Motor neuron (in vitro differentiated cells): ENCODE results near the gene TRABD2B. TPM values are rescaled to one million over a fixed set of nuclear protein-coding genes. Genes with fewer than 3 reads are reported as not detected.
A peak's percentile ranks its signal among the peaks of the same experiment; 100 is the strongest.

Source experiments
- ATAC-seq, 8 experiments: fragments of 200-7000 bp; cut with Tn5 transposase; replicated peaks in 6 of 8; 2 replicates each; pipeline ENCODE4 v1.8.0; 2021; ENCODE audit warnings: mild to moderate bottlenecking in 8 of 8, moderate library complexity in 8 of 8
- H3K27ac ChIP-seq, 2 donors: fragments of 250-450 bp; sonication (Bioruptor Pico); 2 replicates each; pipeline ENCODE4 v1.9.0; 2021; ENCODE audit warnings: antibody characterized with exemption in 2 of 2, mild to moderate bottlenecking in 2 of 2, moderate library complexity in 1 of 2
- H3K4me1 ChIP-seq, 2 donors: fragments of 250-450 bp; sonication (Bioruptor Pico); replicated peaks in 1 of 2; 2 replicates each; pipeline ENCODE4 v1.6.1; 2021; ENCODE audit warnings: antibody characterized with exemption in 2 of 2, mild to moderate bottlenecking in 2 of 2, moderate library complexity in 1 of 2
- H3K4me3 ChIP-seq, 5 donors: fragments of 250-450 bp; sonication (Bioruptor Pico); 2 replicates each; pipeline ENCODE4 v1.9.0; 2021; ENCODE audit warnings: antibody characterized with exemption in 5 of 5, mild to moderate bottlenecking in 5 of 5, moderate library complexity in 4 of 5
- WGBS, 10 experiments: fragments of 450-650 bp; shearing (Covaris generic); methylation state at CpG; one replicate each; pipeline ENCODE4 v1.0.0; 2022; 5-methylcytosine and 5-hydroxymethylcytosine counted together
- in situ Hi-C, 9 experiments: fragments of 400-800 bp; cut with MboI; loops; one replicate each; pipeline ENCODE4 v1.15.0; 2021; ENCODE audit warnings: low sequenced_read_pairs in 9 of 9, low pct_unique_long_range_greater_than_20kb in 2 of 9; ENCODE audit not compliant: unreplicated experiment in 9 of 9
- total RNA-seq, 8 experiments: library from RNA; unstranded; fragments of 300-600 nt; gene quantifications; 2 replicates each; pipeline versions ENCODE4 v1.2.3 to v1.2.4, GENCODE V29; 2022

TRABD2B gene
- total RNA-seq, 8 experiments from 2014 or later = 0.11 to 1.1 (median 0.42) TPM

DNA sequence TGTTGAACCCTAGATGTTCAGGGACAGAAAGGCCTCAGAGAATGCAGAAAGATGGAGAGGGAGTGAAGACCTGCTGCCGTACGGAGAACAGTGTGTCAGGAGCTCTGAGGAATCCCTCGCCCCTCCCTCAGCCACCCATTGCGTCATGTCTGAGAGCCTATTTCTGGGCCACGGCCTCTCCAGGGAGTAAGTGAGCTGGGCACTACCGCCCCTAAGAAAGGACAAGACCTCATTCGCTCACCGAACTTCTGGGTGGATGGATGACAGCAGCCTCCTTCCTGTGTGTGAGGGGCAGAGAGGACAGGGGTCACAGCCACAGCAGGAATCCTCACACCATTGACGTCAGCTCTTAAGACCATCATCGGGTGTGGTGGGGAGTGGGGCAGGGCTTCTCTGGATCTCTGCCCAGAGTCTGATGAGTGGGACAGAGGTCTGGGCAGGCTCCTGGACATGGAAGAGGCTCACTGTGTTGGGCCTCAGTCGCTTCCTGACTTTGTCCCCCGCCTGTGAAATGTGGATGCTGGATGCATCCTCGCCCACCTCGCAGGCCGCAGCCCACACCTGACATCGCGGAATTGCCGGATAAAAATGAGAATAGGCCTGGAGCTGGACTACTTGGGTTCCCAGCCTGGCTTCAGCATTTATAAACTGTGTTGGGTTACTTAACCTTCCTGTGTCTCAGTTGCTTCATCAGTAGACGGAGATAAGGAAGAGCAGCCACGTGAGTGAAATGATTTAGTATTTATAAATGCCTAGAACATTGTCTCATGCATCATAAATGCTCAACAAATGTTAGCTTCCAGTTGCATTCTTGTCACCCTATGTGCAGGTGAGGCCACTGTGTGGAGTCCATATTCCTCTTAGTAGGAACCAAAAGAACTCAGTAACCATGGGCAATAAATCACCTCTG lies 238.6 kb downstream of the TRABD2B start:
- peak in 7 of 8 experiments; percentile 6 to 72 (median 37) for ATAC-seq
- Histone ChIP-seq H3K4me3 (no peak overlapping the region), H3K27ac (no peak overlapping the region), H3K4me1 (no peaks in the 10 kb centered on the region)
- WGBS, 10 experiments = 0 to 100% (median 79%) methylated on average over 1 to 19 of the region's 20 CpGs; no CpG with 5 or more reads in 2 of the 10 experiments
- in situ Hi-C loops = loop anchor here in 2 of 9 experiments (25.0 kb wide), 2 partner anchors 304 to 454 kb away; partner anchors contain the start of gene SLC5A9 (in 1 of the 2)

DNA sequence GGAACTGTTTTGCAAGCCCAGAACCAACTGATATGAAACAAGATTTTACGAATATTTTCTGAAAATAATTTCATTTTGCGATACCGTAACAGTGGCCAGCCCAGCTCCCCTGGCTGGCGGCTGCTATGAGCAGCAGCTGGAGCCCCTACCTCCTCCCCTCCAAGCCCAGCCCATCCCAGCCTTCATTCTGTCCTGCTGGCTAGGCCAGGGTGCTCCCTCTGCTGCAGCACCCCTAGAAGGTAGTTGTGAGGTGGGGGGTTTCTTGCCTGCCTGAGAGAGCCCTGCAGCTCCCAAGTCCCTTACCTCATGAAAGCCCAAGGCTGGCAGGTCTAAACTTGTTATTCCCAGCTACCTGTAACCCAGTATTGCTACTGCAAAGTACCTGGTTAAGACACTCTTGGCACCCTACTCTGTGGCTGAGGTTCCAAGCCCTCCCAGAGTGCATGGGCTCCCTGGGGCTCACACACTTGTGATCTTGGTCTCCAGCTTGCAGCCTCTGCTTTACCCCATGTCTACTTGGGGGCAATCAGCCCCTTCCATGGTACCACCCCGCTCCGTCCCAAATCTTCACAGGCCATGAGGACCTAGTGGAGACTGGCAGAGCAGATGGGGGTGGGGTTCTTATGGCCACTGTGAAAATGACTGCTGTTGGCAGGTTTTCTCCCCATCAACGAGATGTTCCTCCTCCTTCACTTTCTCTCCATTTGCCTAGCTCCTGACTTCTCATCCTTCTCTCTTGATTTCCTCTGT lies 239.8 kb downstream of the TRABD2B start:
- 40 to 100% (median 73%) methylated on average over 1 to 7 of the region's 7 CpGs; no CpG with 5 or more reads in 1 of the 10 experiments for whole genome bisulfite sequencing, 10 experiments
- H3K27ac ChIP-seq = no peak overlapping the region
- no peak overlapping the region for H3K4me3 ChIP-seq
- ATAC-seq = no peak
- peaks cover 0 to under 1% of the 10 kb centered on the region in 2 donors for H3K4me1 ChIP-seq
- in situ Hi-C loops = loop anchor here in 2 of 9 experiments (25.0 kb wide), 2 partner anchors 305 to 455 kb away; partner anchors contain the start of gene SLC5A9 (in 1 of the 2)

DNA sequence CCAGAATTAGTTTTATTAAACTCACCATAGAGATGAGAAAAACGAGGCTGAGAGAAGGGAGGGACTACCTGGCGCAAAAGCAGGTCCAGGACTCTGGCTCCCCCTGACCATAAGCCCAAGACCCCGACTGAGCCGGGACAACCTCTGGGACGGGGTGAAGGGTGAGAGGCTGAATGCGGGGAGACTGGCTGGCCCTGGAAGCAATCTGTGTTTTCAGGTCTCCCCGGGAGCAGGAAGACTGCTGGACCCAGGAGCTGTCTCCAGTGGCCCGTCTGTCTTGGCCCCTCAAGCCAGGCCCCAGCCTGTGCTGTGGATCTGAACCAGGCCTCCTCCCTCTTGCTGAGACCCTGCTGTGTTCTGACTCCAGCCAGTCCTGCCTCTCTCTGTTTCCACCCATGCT lies 240.8 kb downstream of the TRABD2B start:
- in situ Hi-C loops = loop anchor here in 2 of 9 experiments (25.0 kb wide), 2 partner anchors 306 to 456 kb away; partner anchors contain the start of gene SLC5A9 (in 1 of the 2)
- no peak overlapping the region for H3K27ac ChIP-seq
- H3K4me3 ChIP-seq = no peak overlapping the region
- WGBS, 10 experiments = 47 to 95% (median 83%) methylated on average over 3 to 7 of the region's 8 CpGs; no CpG with 5 or more reads in 4 of the 10 experiments
- no peak for ATAC-seq
- H3K4me1 ChIP-seq = peaks cover 7 to 8% of the 10 kb centered on the region in 2 donors

DNA sequence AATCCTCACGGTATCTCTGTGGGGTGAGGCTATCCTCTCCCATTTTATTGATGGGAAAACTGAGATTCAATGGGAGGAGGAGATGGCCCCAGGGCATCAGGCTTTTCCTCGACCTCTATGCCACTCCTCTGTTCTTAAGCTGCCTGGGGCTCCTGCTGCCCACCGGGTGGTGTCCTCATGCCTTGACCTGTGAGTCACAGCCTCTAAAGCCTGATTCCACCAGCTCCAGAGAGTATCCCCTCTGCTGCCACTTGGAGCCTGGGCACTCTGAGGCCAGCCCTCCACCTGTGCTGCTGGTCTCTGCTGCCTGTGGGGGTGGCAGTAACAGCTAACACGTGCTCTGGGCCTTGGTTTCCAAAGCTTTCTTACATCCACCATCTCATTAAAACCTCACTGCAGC lies 241.2 kb downstream of the TRABD2B start:
- Histone ChIP-seq H3K27ac (no peak overlapping the region), H3K4me1 (peaks cover 7 to 8% of the 10 kb centered on the region in 2 donors), H3K4me3 (no peak overlapping the region)
- ATAC-seq = no peak
- in situ Hi-C loops = loop anchor here in 2 of 9 experiments (25.0 kb wide), 2 partner anchors 306 to 456 kb away; partner anchors contain the start of gene SLC5A9 (in 1 of the 2)
- WGBS, 10 experiments = 20 to 94% (median 76%) methylated on average over 1 to 4 of the region's 4 CpGs; no CpG with 5 or more reads in 4 of the 10 experiments

DNA sequence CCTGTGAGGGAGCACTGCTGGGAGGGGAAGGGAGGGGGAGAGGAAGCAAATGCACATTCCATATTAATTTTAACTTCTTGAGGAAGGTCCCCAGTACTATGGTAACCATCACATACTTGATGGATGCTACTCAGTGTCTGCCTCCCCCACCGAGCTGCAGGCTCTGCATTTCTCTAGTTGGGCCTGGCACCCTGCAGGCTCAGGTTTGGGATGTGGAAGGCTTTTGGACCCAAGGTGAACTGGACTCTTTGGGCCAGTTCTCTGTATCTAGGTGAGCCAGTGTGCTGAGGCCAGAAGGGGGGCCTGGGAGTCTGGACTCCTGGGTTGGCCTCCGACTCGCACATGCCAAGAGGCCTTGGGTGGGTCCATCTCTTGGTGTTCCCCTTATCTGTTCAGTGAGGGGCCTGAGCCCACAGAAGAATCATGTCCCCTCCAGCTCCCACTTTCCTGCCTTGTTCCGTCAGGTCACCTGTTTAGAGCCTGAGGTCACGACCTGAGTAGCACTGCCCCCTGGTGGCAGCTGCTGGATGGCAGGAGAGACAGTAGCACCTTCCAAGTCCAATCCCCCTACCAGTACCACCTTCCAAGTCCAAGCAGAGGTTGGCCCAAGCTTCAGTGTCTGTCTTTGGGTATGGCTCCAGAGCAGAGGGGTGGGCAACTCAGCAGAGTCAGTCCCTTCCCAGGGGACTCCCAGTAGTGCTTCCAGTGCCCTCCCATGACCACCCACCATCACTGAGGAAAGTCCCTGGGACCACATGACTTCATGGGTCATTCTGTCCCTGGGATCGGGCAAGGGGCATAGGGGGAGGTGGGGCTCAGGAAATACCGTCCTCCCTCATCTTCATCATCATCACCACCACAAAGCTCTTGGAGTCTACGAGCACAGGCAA lies 241.8 kb downstream of the TRABD2B start:
- H3K4me1 ChIP-seq = peaks cover 7 to 8% of the 10 kb centered on the region in 2 donors
- in situ Hi-C loops = loop anchor here in 2 of 9 experiments (25.0 kb wide), 2 partner anchors 307 to 457 kb away; partner anchors contain the start of gene SLC5A9 (in 1 of the 2)
- 60 to 96% (median 87%) methylated on average over 1 to 5 of the region's 8 CpGs; no CpG with 5 or more reads in 4 of the 10 experiments for WGBS, 10 experiments
- H3K4me3 ChIP-seq = no peak overlapping the region
- ATAC-seq = peak in 1 of 8 experiments; percentile 41
- no peak overlapping the region for H3K27ac ChIP-seq

DNA sequence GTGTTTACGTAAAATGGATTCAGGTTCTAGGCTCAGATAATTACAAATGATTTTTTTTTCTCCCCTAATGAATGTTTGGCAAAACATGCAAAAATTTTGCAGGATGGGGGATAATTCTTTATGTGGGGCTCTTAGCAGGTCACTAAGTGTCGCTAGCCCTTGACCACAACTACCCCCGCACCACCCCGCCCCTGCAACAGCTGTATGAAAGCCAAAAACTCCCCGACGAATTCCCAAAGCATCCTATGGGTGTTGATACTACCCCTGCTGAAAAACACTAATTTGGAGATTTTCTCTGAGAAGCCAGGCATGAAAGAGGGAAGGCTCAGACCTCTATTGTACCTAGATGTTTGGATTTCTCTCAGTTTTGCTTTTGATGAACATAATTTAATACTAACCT lies 243.0 kb downstream of the TRABD2B start:
- ATAC-seq = no peak
- H3K4me1 ChIP-seq = peaks cover 7 to 8% of the 10 kb centered on the region in 2 donors
- 75 to 100% (median 93%) methylated on average over 1 to 5 of the region's 6 CpGs; no CpG with 5 or more reads in 3 of the 10 experiments for WGBS, 10 experiments
- in situ Hi-C loops = loop anchor here in 2 of 9 experiments (25.0 kb wide), 2 partner anchors 308 to 458 kb away; partner anchors contain the start of gene SLC5A9 (in 1 of the 2)
- H3K4me3 ChIP-seq = no peak overlapping the region
- H3K27ac ChIP-seq = no peak overlapping the region

DNA sequence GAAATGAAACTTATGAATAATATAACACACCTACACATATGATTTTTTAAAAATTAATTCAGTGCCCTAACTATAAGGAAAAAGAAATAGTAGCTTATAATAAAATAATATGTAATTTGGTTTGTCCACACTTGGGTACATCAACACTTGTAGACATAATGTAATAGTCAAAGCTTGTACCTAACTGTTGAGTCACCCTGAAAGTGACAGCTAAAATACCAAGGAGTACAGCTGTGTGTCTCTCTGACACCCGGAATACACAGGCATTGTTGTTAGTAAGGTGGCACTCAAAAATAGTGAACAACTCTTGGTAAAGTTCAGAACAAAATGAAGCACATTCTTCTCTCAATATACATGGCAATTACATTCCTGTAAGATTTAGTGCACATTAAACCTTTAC lies 243.4 kb downstream of the TRABD2B start:
- H3K4me3 ChIP-seq = no peak overlapping the region
- H3K4me1 ChIP-seq = peaks cover 7 to 8% of the 10 kb centered on the region in 2 donors
- WGBS, 10 experiments = 30 to 100% (median 85%) methylated on average over 1 of the region's 1 CpG; no CpG with 5 or more reads in 2 of the 10 experiments
- no peak overlapping the region for H3K27ac ChIP-seq
- ATAC-seq = no peak
- in situ Hi-C loops = loop anchor here in 2 of 9 experiments (25.0 kb wide), 2 partner anchors 308 to 458 kb away; partner anchors contain the start of gene SLC5A9 (in 1 of the 2)

DNA sequence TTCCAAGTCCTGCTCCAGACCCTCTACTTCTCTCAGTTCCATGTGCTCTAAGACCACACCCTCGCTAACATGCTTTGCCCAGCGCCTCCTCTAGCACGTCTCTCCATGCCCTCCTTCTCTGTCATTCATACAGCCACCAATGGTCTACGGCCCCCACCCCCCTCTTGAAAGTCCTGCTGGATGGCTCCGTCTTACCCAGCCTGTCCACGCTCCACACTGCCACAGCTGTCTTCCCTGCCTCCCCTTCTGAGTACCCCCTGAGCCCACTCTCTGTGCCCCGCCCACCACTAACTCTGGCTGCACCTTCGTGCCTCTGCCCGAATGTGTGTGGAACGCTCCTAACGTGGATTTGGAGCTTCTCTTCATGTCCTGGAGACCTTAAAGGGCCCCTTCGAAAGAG lies 244.6 kb downstream of the TRABD2B start:
- in situ Hi-C loops = loop anchor here in 2 of 9 experiments (25.0 kb wide), 2 partner anchors 310 to 460 kb away; partner anchors contain the start of gene SLC5A9 (in 1 of the 2)
- Histone ChIP-seq H3K27ac (no peak overlapping the region), H3K4me1 (peaks cover 7 to 8% of the 10 kb centered on the region in 2 donors), H3K4me3 (no peak overlapping the region)
- whole genome bisulfite sequencing, 10 experiments = 0 to 100% (median 72%) methylated on average over 1 to 8 of the region's 12 CpGs; no CpG with 5 or more reads in 3 of the 10 experiments
- peak in 4 of 8 experiments; percentile 18 to 42 (median 24) for ATAC-seq

DNA sequence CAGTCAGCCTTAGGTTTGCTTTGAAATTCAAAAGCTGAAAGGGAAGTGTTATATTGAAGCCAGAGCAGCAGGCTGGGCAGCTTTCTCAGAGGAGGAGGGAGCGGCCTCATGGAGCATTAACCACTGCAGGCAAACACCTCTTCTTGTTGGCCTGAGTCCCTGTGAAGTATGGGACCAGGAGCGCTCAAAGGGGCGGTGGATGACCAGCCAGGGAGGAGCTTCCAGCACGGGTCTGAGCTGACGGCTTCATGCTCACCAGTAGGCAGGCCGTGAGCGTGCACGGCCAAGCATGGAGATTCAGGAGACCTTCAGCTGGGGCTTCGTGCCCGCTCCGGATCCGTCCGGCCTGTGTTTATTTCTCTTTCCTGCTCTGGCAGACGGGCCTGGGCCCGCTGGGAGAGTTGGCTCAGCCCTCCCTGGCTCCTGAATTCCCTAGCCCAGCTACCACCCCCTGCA lies 245.2 kb downstream of the TRABD2B start:
- Histone ChIP-seq H3K4me1 (peaks cover 7 to 8% of the 10 kb centered on the region in 2 donors), H3K27ac (no peak overlapping the region), H3K4me3 (no peak overlapping the region)
- peak in 7 of 8 experiments; percentile 39 to 93 (median 90) for ATAC-seq
- in situ Hi-C loops = loop anchor here in 2 of 9 experiments (25.0 kb wide), 2 partner anchors 310 to 460 kb away; partner anchors contain the start of gene SLC5A9 (in 1 of the 2)
- WGBS, 10 experiments = 2 to 60% (median 31%) methylated on average over 1 to 14 of the region's 15 CpGs; no CpG with 5 or more reads in 3 of the 10 experiments

DNA sequence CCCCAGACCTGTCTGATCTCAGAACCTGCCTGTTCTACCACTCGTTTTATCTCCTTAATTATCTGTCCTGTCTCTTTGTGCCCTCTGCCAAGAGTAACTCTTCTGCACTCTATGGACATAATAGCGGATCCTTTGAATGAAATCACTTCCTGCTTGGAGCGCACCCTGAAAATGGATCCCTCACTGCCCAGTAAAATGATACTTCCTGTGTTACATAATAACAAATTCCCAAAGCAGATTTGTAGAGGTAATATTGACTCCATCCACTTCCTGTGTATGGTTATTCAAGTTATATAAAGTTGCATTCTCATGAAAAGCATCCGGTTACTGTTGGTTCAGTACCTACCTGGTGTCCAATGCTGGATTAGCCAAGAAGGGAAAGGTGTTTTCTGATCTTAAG lies 246.0 kb downstream of the TRABD2B start:
- Histone ChIP-seq H3K4me3 (no peak overlapping the region), H3K27ac (no peak overlapping the region), H3K4me1 (peaks cover 7 to 8% of the 10 kb centered on the region in 2 donors)
- in situ Hi-C loops = loop anchor here in 2 of 9 experiments (25.0 kb wide), 2 partner anchors 311 to 461 kb away; partner anchors contain the start of gene SLC5A9 (in 1 of the 2)
- no peak for ATAC-seq
- WGBS, 10 experiments = 17 to 100% (median 90%) methylated on average over 1 to 4 of the region's 4 CpGs; no CpG with 5 or more reads in 3 of the 10 experiments
